ENCODE results near the gene C10orf62.
"Not testable (repeated sequence)": the region's sequence is repeated elsewhere in the genome, so short reads cannot be mapped to it uniquely, and the experiment has no call there.

C10orf62 gene, protein sequence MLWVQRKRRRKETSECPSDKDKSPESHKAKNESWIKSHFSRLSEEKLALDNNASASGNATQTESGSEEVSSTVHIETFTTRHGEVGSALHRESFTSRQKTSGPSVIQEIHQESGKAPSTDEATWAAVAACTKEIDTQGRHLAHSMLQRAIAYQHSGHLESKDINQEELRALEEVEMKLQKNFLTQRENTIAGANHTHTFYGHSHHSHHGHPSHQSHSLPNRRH

DNA sequence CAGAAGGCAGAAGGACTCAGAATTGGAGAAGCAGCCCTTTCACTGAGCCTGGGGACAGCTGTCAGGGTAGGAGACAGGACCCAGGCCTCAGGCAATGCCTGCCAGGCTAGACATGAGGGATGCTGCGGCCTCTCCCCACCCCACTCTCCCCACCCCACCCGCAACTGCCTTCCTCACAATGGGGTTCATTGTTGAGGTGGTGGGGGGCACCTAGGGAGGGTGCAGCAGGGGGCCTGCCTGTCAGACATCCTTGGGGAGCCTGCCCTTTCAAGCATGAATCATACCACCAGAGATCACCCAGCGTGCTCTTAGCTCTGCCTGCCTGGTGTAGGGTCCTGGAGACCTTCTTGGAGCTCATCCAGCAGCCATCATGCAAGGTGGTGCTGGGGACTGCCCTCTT, at the start of gene C10orf62:
Gene C10orf62 (plus strand): TSS at position 243 of the 400 bp plus-strand sequence. CDS start 177 bp downstream, outside the sequence.
- in situ Hi-C loops (cut with HindIII; ENCODE audit: low sequenced_read_pairs) = no loop called here

GRCh38 chr10:97540669-97541500, 48.6 kb upstream of the C10orf62 start:
- in situ Hi-C loops (cut with HindIII; ENCODE audit: low sequenced_read_pairs) = no loop called here

- in situ Hi-C loops (cut with HindIII; ENCODE audit: low sequenced_read_pairs) = no loop called here
Observed at GRCh38 chr10:97542169-97543024, 47.1 kb upstream of the C10orf62 start.

DNA sequence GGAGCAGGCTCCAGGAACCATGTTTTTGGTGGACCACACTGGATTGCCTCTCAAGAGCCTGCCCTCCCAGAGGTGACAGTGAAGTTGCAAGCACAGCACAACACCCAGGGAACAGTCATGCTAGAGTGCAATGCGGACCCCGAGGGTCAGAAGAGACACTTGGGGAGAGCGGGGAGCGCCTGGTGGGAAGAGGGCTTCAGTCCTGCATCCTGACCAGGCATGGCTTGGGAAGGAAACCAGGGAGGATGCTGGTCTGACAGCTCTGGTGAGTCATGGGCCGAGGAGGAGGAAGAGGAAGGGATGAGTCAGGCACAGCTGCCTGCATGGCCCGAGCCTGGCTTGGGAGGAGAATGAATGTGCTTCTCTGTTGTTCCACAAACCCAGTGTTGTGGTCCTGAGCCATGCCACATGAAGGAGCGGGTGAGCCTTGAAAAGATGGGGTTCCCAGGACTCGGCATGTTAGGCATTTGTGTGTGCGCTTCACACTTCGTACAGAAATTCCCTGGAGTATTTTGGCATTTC, 46.4 kb upstream of the C10orf62 start:
- in situ Hi-C loops (cut with HindIII; ENCODE audit: low sequenced_read_pairs) = no loop called here

DNA sequence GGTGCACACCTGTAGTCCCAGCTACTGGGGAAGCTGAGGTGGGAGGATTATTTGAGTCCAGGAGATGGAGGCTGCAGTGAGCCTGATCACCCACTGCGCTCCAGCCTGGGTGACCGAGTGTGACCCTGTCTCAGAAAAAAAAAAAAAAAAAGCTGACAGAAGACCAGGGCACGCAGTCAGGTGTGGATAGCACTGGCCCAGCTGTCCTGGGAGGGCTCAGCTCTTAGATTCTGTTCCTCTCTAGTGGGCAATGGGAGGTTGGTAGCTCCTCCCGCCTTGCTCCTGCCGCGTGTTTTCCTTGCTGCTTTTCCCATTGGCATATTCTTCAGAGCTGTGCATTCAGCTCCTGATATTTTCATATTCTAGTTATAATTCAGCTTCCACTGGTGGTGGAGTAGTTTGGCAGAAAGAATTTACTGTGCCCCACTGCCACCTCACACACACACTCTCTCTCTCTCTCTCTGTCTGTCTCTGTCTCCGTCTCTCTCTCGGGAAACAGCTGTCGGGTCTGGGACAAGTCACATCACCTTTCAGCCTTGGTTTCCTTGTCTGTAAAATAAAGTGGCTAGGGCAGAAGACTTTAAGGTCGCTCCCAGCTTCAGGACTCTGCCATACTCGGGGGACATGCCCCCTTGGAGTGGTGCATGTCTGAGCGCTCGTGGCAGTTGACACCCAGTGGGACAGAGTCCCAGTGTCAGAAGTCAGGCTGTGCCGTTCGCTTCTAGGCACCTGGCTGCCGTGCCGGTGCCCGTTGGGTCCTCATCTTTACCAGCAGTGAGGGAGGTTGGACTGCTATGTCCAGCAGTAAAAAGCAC, 42.9 kb upstream of the C10orf62 start:
- in situ Hi-C loops (cut with HindIII; ENCODE audit: low sequenced_read_pairs) = no loop called here

DNA sequence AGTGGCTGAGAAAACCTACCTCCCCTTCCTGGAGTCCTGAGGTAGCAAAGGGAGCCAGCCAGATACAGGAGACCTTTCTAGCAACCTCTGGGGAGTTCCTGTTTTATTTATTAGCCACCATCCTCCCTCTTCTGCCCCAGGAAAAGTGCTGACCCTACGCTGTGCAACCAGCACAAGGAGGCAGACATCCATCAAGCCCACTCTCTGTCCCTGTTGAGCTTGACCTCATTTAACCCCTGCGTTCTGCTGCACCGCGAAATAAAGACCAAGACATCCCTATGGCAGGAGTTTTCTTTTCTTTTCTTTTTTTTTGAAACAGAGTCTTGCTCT, 42.3 kb upstream of the C10orf62 start:
- in situ Hi-C loops (cut with HindIII; ENCODE audit: low sequenced_read_pairs) = no loop called here

DNA sequence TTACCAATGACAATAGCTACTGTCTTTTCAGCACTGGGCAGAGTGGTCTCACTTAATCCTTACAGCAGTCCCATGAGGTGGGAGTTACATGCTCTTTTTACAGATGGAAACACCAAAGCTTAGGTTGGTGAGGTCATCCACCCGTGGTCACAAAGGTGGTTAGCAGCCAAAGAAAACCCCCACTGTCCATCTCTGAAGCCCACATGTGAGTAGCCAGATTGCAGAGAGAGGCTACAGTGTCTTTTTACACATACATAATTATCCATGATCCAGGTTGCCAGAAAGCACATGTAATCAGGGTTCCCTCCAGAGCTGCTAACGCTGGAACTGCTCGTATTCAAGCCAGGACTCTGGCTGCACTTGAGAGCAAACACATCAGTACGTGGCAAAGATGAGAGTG, 41.6 kb upstream of the C10orf62 start:
- in situ Hi-C loops (cut with HindIII; ENCODE audit: low sequenced_read_pairs) = no loop called here

DNA sequence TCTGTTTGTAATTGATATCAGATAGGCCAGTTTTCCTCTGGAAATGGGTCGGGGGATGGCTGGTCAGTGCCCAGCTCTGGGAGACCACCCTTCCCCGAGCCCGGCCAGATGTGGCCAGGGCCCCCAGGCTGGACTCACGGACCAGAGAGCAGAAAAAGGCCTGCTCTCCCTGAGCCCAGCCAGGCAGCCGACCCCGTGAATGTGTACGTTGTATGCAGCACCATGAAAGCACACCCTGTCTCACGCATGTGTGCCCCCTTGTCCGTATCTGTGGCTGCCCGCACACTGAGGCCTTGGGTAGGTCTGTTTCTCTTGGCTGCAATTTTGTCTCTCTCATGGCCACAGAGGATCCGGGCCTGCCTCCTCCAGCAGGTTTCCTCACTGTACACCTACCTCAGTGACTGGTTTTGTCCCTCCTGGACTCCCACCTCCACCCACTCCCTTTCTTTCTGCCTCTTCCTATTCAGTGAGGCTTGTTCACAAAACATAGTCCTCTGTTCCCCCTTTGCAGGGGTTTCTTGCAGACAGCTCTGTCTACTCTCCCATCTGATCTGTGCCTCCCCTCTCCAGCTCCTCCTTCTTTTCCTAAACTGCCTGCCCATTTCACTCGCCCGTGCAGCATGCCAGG, 40.6 kb upstream of the C10orf62 start:
- in situ Hi-C loops (cut with HindIII; ENCODE audit: low sequenced_read_pairs) = no loop called here

GRCh38 chr10:97549587-97550322, 39.8 kb upstream of the C10orf62 start:
- in situ Hi-C loops (cut with HindIII; ENCODE audit: low sequenced_read_pairs) = no loop called here

- in situ Hi-C loops (cut with HindIII; ENCODE audit: low sequenced_read_pairs) = no loop called here
Observed at GRCh38 chr10:97550336-97551149, 39.0 kb upstream of the C10orf62 start.

DNA sequence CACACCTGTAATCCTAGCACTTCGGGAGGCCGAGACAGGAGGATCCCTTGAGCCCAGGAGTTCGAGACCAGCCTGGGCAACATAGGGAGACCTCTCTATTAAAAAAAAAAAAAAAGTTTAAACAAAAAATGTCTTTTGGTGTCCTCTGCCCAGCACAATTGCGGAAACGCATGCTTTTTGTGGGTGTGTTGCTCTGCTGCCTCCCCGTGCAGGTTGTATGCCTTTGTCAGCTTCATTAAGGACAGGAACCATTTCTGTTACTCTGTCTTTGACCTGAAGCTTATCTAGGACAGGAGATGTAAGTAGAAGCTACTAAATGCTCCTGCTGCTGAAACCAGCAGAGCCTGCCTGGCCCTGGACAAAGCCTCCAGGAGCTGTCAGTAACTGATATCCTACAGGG, 38.2 kb upstream of the C10orf62 start:
- in situ Hi-C loops (cut with HindIII; ENCODE audit: low sequenced_read_pairs) = no loop called here

DNA sequence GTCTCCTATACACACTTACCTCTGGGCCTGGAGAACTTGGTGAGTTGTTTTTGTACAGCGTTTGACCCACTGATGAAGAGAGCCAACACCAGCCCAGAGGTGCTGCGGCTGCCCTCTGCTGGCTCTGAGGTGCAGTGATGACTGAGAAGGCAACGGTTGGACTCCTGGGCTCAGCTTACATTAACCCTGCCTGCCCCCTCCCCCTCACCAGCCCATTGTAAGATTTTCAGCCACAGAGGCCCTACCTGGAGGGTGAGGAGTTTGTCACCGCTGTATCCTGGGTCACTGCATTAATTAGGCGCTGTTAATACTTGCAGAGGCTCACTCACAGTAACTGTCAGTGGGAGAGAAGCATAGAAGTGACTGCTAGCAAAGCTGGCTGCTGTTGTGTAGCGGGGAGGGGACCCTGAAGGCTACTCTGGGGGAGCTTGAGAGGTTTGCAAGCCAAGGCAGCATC, 35.9 kb upstream of the C10orf62 start:
- in situ Hi-C loops (cut with HindIII; ENCODE audit: low sequenced_read_pairs) = no loop called here

GRCh38 chr10:97554336-97554735, 35.2 kb upstream of the C10orf62 start:
- in situ Hi-C loops (cut with HindIII; ENCODE audit: low sequenced_read_pairs) = not testable (repeated sequence)

DNA sequence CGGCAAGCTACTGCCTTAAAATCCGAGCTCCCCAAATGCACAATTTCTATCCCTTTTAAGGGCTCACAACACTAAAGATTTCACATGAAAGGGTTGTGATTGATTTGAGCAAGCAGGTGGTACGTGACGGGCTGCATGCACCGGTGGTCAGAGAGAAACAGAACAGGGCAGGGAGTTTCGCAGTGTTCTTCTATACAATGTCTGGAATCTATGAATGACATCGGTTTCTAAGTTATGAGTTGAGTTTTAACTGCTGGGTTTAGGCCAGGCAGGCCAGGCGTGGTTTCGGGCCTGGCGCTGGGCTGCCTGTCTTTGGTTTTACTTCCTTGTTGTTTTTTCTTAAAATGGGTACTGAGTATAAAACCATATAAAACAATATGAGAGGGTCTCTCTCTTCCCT, 34.0 kb upstream of the C10orf62 start:
- in situ Hi-C loops (cut with HindIII; ENCODE audit: low sequenced_read_pairs) = not testable (repeated sequence)

DNA sequence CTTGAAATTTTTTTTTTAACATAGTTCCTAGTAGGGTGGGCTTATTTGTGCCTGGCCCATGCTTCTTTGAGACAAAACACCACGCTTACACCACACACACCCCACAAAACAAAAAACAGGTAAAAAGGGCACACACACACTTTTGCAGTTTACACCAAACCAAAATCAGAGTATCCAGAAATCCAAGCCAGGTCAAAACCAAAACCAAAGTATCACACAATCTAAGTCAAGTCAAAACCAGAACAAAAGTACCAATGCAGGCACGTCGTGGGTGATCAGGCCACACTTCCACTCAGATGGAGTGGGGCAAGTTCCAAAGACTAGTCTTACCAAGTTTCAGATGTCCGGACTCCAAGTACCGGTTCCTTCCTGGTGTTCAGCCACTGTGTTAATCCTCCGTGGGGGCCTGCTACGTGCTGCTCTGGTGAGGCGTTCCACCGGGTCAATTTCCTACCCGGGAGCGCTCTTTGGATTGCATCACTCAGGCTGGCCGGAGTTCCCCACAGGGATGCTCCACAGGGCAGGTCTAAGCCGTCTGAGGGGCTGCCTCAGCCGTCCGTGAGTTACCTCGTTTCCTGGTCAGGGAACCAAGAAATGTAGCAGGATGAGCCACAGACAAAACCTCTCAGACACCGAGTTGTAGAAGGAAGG, 28.7 kb upstream of the C10orf62 start:
- in situ Hi-C loops (cut with HindIII; ENCODE audit: low sequenced_read_pairs) = not testable (repeated sequence)

DNA sequence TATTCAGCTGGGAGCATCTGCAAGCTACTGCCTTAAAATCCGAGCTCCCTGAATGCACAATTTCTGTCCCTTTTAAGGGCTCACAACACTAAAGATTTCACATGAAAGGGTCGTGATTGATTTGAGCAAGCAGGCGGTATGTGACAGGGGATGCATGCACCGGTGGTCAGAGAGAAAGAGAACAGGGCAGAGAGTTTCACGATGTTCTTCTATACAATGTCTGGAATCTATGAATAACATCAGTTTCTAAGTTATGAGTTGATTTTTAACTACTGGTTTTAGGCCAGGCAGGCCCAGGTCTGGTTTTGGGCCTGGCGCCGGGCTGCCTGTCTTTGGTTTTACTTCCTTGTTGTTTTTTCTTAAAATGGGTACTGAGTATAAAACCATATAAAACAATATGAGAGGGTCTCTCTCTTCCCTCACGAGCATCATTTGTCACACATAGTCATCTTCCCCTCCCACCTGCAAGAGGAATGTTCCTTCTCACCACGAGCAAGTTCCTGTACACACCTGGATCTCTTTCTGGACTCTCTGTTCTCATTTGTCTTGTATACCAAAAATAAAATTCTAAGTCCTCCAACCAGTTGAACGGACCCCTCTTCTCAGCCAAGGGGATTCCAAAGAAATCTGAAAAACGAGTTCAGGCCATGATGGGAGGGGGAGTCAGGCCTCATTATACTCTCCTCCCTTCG, 28.0 kb upstream of the C10orf62 start:
- in situ Hi-C loops (cut with HindIII; ENCODE audit: low sequenced_read_pairs) = not testable (repeated sequence)

DNA sequence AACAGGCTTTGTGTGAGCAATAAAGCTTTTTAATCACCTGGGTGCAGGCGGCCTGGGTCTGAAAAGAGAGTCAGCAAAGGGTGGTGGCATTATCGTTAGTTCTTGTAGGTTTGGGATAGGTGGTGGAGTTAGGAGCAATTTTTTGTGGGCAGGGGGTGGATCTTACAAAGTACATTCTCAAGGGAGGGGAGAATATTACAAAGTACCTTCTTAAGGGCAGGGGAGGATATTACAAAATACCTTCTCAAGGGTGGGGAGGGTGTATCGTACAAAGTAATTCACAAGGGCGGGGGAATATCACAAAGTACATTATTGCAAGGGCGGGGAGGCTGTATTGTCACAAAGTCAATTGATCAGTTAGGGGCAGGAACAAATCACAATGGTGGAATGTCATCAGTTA, 27.2 kb upstream of the C10orf62 start:
- in situ Hi-C loops (cut with HindIII; ENCODE audit: low sequenced_read_pairs) = not testable (repeated sequence)
